ENCODE measurements around the gene PDSS2. TPM values are rescaled to one million over a fixed set of nuclear protein-coding genes. Genes with fewer than 3 reads are reported as not detected.

Gene PDSS2
- total RNA-seq, 1 donor from 2014 or later, result 19.7 TPM

- H3K4me1 ChIP-seq, result no peaks in the 10 kb centered on the region
Measured at GRCh38 chr6:107342144-107342543, 117.2 kb downstream of the PDSS2 start.

GRCh38 chr6:107340881-107341280 is 118.5 kb downstream of the PDSS2 start:
- Histone ChIP-seq H3K4me3 (no peak overlapping the region), H3K9me3 (replicated peaks) (no peaks in the 10 kb centered on the region), H3K4me1 (no peaks in the 10 kb centered on the region), H3K27ac (replicated peaks) (no peak overlapping the region), H3K27me3 (ENCODE audit: low read depth) (no peaks in the 10 kb centered on the region), H3K36me3 (no peaks in the 10 kb centered on the region)
- intact Hi-C loops (cut with micrococcal nuclease), result no loop called here
- no peak for DNase-seq
- TF ChIP-seq, protein P1, sequence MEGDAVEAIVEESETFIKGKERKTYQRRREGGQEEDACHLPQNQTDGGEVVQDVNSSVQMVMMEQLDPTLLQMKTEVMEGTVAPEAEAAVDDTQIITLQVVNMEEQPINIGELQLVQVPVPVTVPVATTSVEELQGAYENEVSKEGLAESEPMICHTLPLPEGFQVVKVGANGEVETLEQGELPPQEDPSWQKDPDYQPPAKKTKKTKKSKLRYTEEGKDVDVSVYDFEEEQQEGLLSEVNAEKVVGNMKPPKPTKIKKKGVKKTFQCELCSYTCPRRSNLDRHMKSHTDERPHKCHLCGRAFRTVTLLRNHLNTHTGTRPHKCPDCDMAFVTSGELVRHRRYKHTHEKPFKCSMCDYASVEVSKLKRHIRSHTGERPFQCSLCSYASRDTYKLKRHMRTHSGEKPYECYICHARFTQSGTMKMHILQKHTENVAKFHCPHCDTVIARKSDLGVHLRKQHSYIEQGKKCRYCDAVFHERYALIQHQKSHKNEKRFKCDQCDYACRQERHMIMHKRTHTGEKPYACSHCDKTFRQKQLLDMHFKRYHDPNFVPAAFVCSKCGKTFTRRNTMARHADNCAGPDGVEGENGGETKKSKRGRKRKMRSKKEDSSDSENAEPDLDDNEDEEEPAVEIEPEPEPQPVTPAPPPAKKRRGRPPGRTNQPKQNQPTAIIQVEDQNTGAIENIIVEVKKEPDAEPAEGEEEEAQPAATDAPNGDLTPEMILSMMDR (IDR thresholded peaks at IDR 0.05; ENCODE audit: borderline replicate concordance), result no peak

More at GRCh38 chr6:107342144-107342543, 117.2 kb downstream of the PDSS2 start:
- no peaks in the 10 kb centered on the region for H3K27me3 ChIP-seq (ENCODE audit: low read depth)
- H3K36me3 ChIP-seq, result no peaks in the 10 kb centered on the region
- H3K9me3 ChIP-seq (replicated peaks), result no peaks in the 10 kb centered on the region
- H3K4me3 ChIP-seq, result no peak overlapping the region
- TF ChIP-seq, protein P1 (IDR thresholded peaks at IDR 0.05; ENCODE audit: borderline replicate concordance), result no peak
- intact Hi-C loops (cut with micrococcal nuclease), result no loop called here
- no peak overlapping the region for H3K27ac ChIP-seq (replicated peaks)
- no peak for DNase-seq

GRCh38 chr6:107337191-107337741 is 122.1 kb downstream of the PDSS2 start:
- Histone ChIP-seq H3K4me1 (no peaks in the 10 kb centered on the region), H3K36me3 (no peaks in the 10 kb centered on the region), H3K9me3 (replicated peaks) (no peaks in the 10 kb centered on the region), H3K27me3 (ENCODE audit: low read depth) (no peaks in the 10 kb centered on the region), H3K27ac (replicated peaks) (no peak overlapping the region), H3K4me3 (no peak overlapping the region)
- no peak for DNase-seq
- TF ChIP-seq, protein P1 (IDR thresholded peaks at IDR 0.05; ENCODE audit: borderline replicate concordance), result no peak
- intact Hi-C loops (cut with micrococcal nuclease), result no loop called here

DNA sequence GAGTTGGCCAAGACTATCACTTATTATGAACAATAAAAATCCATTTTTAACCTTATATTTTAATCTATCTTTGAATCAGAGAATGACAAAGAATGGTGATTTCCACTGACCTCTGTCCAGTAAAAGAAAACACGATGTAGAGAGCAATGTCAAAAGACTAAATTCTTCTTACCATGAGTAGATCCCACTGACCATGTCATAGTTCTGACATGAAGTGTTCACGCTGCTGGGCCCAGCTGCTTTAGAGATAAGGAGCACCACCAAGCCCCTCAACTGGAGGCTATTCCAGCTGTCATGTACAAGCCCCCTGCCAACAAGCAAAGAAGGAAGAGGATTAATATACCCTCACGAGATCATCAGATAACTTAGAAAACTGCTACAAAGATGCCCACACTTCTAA is 125.3 kb downstream of the PDSS2 start:
- Histone ChIP-seq H3K27ac (replicated peaks) (no peak overlapping the region), H3K36me3 (no peaks in the 10 kb centered on the region), H3K27me3 (ENCODE audit: low read depth) (no peaks in the 10 kb centered on the region), H3K4me1 (no peaks in the 10 kb centered on the region), H3K9me3 (replicated peaks) (no peaks in the 10 kb centered on the region), H3K4me3 (no peak overlapping the region)
- TF ChIP-seq, protein P1 (IDR thresholded peaks at IDR 0.05; ENCODE audit: borderline replicate concordance), result no peak
- intact Hi-C loops (cut with micrococcal nuclease), result no loop called here
- no peak for DNase-seq

GRCh38 chr6:107333491-107333890 is 125.9 kb downstream of the PDSS2 start:
- Histone ChIP-seq H3K27me3 (ENCODE audit: low read depth) (no peaks in the 10 kb centered on the region), H3K4me3 (no peak overlapping the region), H3K27ac (replicated peaks) (no peak overlapping the region), H3K36me3 (no peaks in the 10 kb centered on the region), H3K9me3 (replicated peaks) (no peaks in the 10 kb centered on the region), H3K4me1 (no peaks in the 10 kb centered on the region)
- TF ChIP-seq, protein P1 (IDR thresholded peaks at IDR 0.05; ENCODE audit: borderline replicate concordance), result no peak
- intact Hi-C loops (cut with micrococcal nuclease), result no loop called here
- no peak for DNase-seq
